DND-41 (cell line): ENCODE results near the gene PIEZO2.

Experiments used
- EZH2 ChIP-seq: IDR thresholded peaks from 3 replicates; pipeline ENCODE4 v1.6.1; 2012; ENCODE audit warnings: borderline replicate concordance, low read depth, mild to moderate bottlenecking, moderate library complexity, low read length, inconsistent platforms; ENCODE audit not compliant: severe bottlenecking
- TF ChIP-seq, protein P1 (sequence below): IDR thresholded peaks from 2 replicates; pipeline ENCODE4 v1.5.1; 2012; ENCODE audit warnings: borderline replicate concordance, low read length, moderate library complexity, mild to moderate bottlenecking; ENCODE audit not compliant: poor library complexity, severe bottlenecking; ENCODE audit errors: extremely low read depth

DNA sequence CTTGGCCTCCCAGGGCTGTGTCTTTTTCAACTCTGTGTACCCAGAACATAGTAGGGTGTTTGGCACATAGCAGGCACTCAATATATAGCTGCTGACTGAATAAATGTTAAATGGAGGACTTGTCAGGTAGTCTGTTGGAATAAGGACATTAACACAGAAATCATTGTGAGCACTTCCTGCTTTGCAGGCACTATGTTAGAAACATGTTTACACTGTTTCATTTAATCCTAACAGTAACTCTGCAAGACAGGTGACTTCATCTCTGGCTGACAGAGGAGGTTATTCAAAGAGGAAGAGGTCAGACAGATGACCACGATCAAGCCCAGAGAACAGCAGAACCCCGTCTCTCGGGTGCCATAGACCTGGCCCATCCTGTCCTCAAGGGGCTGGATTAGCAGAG is 28.0 kb upstream of the PIEZO2 start:
- TF ChIP-seq, protein P1, sequence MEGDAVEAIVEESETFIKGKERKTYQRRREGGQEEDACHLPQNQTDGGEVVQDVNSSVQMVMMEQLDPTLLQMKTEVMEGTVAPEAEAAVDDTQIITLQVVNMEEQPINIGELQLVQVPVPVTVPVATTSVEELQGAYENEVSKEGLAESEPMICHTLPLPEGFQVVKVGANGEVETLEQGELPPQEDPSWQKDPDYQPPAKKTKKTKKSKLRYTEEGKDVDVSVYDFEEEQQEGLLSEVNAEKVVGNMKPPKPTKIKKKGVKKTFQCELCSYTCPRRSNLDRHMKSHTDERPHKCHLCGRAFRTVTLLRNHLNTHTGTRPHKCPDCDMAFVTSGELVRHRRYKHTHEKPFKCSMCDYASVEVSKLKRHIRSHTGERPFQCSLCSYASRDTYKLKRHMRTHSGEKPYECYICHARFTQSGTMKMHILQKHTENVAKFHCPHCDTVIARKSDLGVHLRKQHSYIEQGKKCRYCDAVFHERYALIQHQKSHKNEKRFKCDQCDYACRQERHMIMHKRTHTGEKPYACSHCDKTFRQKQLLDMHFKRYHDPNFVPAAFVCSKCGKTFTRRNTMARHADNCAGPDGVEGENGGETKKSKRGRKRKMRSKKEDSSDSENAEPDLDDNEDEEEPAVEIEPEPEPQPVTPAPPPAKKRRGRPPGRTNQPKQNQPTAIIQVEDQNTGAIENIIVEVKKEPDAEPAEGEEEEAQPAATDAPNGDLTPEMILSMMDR = no peak
- no peak for TF ChIP-seq EZH2
